Mammary epithelial cell (primary cell): Measurements from ENCODE around the gene MICALL2.

Experiments used
- CTCF ChIP-seq, 2 donors: IDR thresholded peaks in 1 of 2; conservative IDR thresholded peaks in 1 of 2; 2 replicates each; pipeline ENCODE4 v1.5.1; 2011 to 2012; ENCODE audit warnings: inconsistent platforms in 2 of 2, low read length in 2 of 2, mild to moderate bottlenecking in 2 of 2, control low read depth in 1 of 2, low read depth in 1 of 2; ENCODE audit not compliant: insufficient read depth in 1 of 2; ENCODE audit errors: extremely low read depth in 1 of 2
- EZH2 ChIP-seq: IDR thresholded peaks from 2 replicates; pipeline ENCODE4 v1.6.1; 2012; ENCODE audit warnings: low read length, inconsistent platforms, borderline replicate concordance

GRCh38 chr7:1387261-1387660 is 72.0 kb downstream of the MICALL2 start:
- TF ChIP-seq CTCF (conservative IDR thresholded peaks at IDR 0.05 in 1 of 2, IDR thresholded peaks at IDR 0.05 in 1 of 2; ENCODE audit: extremely low read depth in 1 of 2, insufficient read depth in 1 of 2, low read depth in 1 of 2, low read length in 2 of 2), result no peak
- TF ChIP-seq EZH2, result no peak
